H1 (cell line): Measurements from ENCODE around the gene ADIPOR2. TPM values are rescaled to one million over a fixed set of nuclear protein-coding genes. Genes with fewer than 3 reads are reported as not detected.

ENCODE experiments used
- ATF2 ChIP-seq: IDR thresholded peaks from 2 replicates; pipeline ENCODE4 v1.6.1; 2012; ENCODE audit warnings: low read length, inconsistent platforms
- BRCA1 ChIP-seq: IDR thresholded peaks from 2 replicates; pipeline ENCODE4 v1.6.1; 2012; ENCODE audit warnings: low read depth, low read length, improper control_type of control experiment
- CREB1 ChIP-seq: IDR thresholded peaks from 2 replicates; pipeline ENCODE4 v1.6.1; 2012; ENCODE audit warnings: inconsistent platforms
- EGR1 ChIP-seq: IDR thresholded peaks from 2 replicates; pipeline ENCODE4 v1.6.1; 2011; ENCODE audit warnings: low read depth, low read length, borderline replicate concordance
- EP300 ChIP-seq, 2 experiments: IDR thresholded peaks; 1 replicate in 1 of 2; 2 replicates in 1 of 2; pipeline ENCODE4 v1.6.1; 2011 to 2012; ENCODE audit warnings: low read depth in 2 of 2, low read length in 2 of 2, mild to moderate bottlenecking in 2 of 2, borderline replicate concordance in 1 of 2, inconsistent platforms in 1 of 2, moderate library complexity in 1 of 2
- EZH2 ChIP-seq: fragments of 200-600 bp; sonication (generic); IDR thresholded peaks from 2 replicates; pipeline ENCODE4 v1.7.1; 2012; ENCODE audit warnings: low read depth, mild to moderate bottlenecking, moderate library complexity, low read length, inconsistent platforms; ENCODE audit not compliant: severe bottlenecking
- FOSL1 ChIP-seq: IDR thresholded peaks from 2 replicates; pipeline ENCODE4 v1.6.1; 2011; ENCODE audit warnings: mild to moderate bottlenecking, low read depth, low read length, moderate library complexity; ENCODE audit not compliant: insufficient read depth
- GABPA ChIP-seq: IDR thresholded peaks from 2 replicates; pipeline ENCODE4 v1.6.1; 2011; ENCODE audit warnings: mild to moderate bottlenecking, low read length, moderate library complexity, borderline replicate concordance; ENCODE audit not compliant: insufficient read depth
- KDM1A ChIP-seq: fragments of 200-600, 300-600 bp; sonication (generic); IDR thresholded peaks from 2 replicates; pipeline ENCODE4 v1.7.1; 2016; ENCODE audit warnings: mild to moderate bottlenecking, low read length, borderline replicate concordance
- NRF1 ChIP-seq: IDR thresholded peaks from 2 replicates; pipeline ENCODE4 v1.6.1; 2011; ENCODE audit warnings: mild to moderate bottlenecking, low read depth, low read length, improper control_type of control experiment
- PHF8 ChIP-seq: fragments of 200-600 bp; sonication (generic); conservative IDR thresholded peaks from 2 replicates; pipeline ENCODE4 v1.7.1; 2012; ENCODE audit warnings: low read depth, mild to moderate bottlenecking, inconsistent platforms, low read length, moderate library complexity
- RBBP5 ChIP-seq: IDR thresholded peaks from 2 replicates; pipeline ENCODE4 v1.7.1; 2012; ENCODE audit warnings: low read depth, mild to moderate bottlenecking, inconsistent platforms, low read length, moderate library complexity, borderline replicate concordance
- SIX5 ChIP-seq: IDR thresholded peaks from 2 replicates; pipeline ENCODE4 v1.6.1; 2011; ENCODE audit warnings: mild to moderate bottlenecking, low read depth, low read length
- SP1 ChIP-seq: IDR thresholded peaks from 2 replicates; pipeline ENCODE4 v1.6.1; 2011; ENCODE audit warnings: low read depth, low read length
- TBP ChIP-seq: IDR thresholded peaks from 2 replicates; pipeline ENCODE4 v1.6.1; 2011; ENCODE audit warnings: low read depth, low read length, improper control_type of control experiment
- polyA plus RNA-seq, 7 experiments: library from polyadenylated mRNA; depleted of rRNA in 3 of 7; stranded (reverse) in 5 of 7; unstranded in 2 of 7; fragments of >200 nt in 5 of 7; fragments of 200-250 nt in 2 of 7; gene quantifications; 1 replicate in 5 of 7; 2 replicates in 1 of 7; 4 replicates in 1 of 7; pipeline versions ENCODE4 v1.2.1 to v1.2.3, GENCODE V29; 2011 to 2013; ENCODE audit warnings: missing spikeins in 2 of 7, mixed read lengths in 2 of 7
- total RNA-seq: library from RNA; stranded (reverse); fragmentation: NEBNext Ultra II Directional; extraction: Animal tissue kit (Norgen Biotek cat#: 25700); gene quantifications from 2 replicates; pipeline ENCODE4 v1.2.1, GENCODE V29; 2021
- TF ChIP-seq, protein P1 (sequence below): IDR thresholded peaks from 2 replicates; pipeline ENCODE4 v1.6.1; 2012; ENCODE audit warnings: inconsistent platforms

ADIPOR2 gene
- total and polyA plus RNA-seq, 2 of the 8 experiments (the other 6 are each of a cell fraction or from before 2014, with no cell fraction given), result 17.5 to 50.8 TPM

GRCh38 chr12:1662761-1663439, 28.0 kb upstream of the ADIPOR2 start (continued):
- 0 out of 2 replicates have a peak, but pooled peaks have one; percentile 42 for TF ChIP-seq KDM1A
- TF ChIP-seq EGR1, result peak; percentile 83
- no peak for TF ChIP-seq GABPA
- no peak for TF ChIP-seq EZH2
- TF ChIP-seq CREB1, result peak; percentile 63
- TF ChIP-seq ATF2, result no peak
- TF ChIP-seq SIX5, result no peak
- peak; percentile 16; the same call in 1 of the 2 replicates for TF ChIP-seq TBP
- no peak for TF ChIP-seq EP300 (IDR thresholded peaks at IDR 0.05; ENCODE audit: borderline replicate concordance in 1 of 2, low read depth in 2 of 2, low read length in 2 of 2)
- TF ChIP-seq BRCA1, result no peak
- no peak; the same call in 1 of the 2 replicates for TF ChIP-seq PHF8
- TF ChIP-seq FOSL1, result no peak
- TF ChIP-seq SP1, result no peak
- TF ChIP-seq RBBP5, result peak; percentile 99
- TF ChIP-seq, protein P1, sequence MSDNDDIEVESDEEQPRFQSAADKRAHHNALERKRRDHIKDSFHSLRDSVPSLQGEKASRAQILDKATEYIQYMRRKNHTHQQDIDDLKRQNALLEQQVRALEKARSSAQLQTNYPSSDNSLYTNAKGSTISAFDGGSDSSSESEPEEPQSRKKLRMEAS, result peak; percentile 70
- no peak for TF ChIP-seq NRF1
